ENCODE measurements around the gene CFAP92. TPM values are rescaled to one million over a fixed set of nuclear protein-coding genes. Genes with fewer than 3 reads are reported as not detected.

The CFAP92 gene
- total RNA-seq, 1 experiment from 2014 or later = 0.92 TPM

DNA sequence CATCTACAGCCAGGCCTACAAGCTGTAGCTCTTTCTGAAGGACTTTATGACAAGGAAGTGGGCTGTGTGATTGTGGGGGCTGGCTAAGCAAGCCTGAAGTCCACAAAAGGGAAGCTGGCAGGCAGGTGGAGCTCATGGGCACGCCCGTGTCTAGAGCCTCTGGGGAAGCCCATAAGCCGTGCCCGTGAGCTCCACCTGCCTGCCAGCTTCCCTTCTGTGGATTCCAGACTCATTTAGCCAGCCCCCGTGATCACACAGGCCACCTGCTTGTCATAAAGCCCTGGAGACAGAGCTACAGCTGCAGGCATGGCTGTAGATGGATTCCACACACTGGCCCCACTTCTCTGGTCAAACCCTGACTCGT, 22.5 kb upstream of the CFAP92 start:
- H3K4ac ChIP-seq (ENCODE audit: low read depth, low read length) = no peak overlapping the region
- no peak overlapping the region for H4K91ac ChIP-seq (ENCODE audit: insufficient read length, low read depth, low read length)
- no CpG with 5 or more reads among the region's 6 CpGs for WGBS (ENCODE audit: extremely low coverage, insufficient read length, low lambda C conversion rate)
- no peak overlapping the region for H3K14ac ChIP-seq (ENCODE audit: insufficient read depth, low read length)
- TF ChIP-seq, protein P1, sequence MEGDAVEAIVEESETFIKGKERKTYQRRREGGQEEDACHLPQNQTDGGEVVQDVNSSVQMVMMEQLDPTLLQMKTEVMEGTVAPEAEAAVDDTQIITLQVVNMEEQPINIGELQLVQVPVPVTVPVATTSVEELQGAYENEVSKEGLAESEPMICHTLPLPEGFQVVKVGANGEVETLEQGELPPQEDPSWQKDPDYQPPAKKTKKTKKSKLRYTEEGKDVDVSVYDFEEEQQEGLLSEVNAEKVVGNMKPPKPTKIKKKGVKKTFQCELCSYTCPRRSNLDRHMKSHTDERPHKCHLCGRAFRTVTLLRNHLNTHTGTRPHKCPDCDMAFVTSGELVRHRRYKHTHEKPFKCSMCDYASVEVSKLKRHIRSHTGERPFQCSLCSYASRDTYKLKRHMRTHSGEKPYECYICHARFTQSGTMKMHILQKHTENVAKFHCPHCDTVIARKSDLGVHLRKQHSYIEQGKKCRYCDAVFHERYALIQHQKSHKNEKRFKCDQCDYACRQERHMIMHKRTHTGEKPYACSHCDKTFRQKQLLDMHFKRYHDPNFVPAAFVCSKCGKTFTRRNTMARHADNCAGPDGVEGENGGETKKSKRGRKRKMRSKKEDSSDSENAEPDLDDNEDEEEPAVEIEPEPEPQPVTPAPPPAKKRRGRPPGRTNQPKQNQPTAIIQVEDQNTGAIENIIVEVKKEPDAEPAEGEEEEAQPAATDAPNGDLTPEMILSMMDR (conservative IDR thresholded peaks at IDR 0.05) = no peak
- no peak overlapping the region for H2AFZ ChIP-seq (ENCODE audit: low read length)
- H3K27me3 Mint-ChIP-seq (ENCODE audit: low read depth) = peaks cover 11% of the 10 kb centered on the region
- no peak overlapping the region for H3K27ac ChIP-seq (ENCODE audit: insufficient read length, low read depth, low read length)
- no peak overlapping the region for H2BK120ac ChIP-seq (ENCODE audit: low read depth, low read length, poor library complexity, severe bottlenecking)
- H2AK5ac ChIP-seq (ENCODE audit: insufficient read length, low read length) = no peak overlapping the region
- H2BK15ac ChIP-seq (ENCODE audit: low read depth, low read length) = no peak overlapping the region
- H3K23me2 ChIP-seq (ENCODE audit: insufficient read length, low read depth, low read length, poor library complexity, severe bottlenecking) = no peaks in the 10 kb centered on the region
- H3K56ac ChIP-seq (ENCODE audit: insufficient read length, low read depth, low read length) = no peak overlapping the region
- H3K4me1 ChIP-seq (ENCODE audit: insufficient read depth, low read length) = no peaks in the 10 kb centered on the region
- H3K79me1 ChIP-seq (ENCODE audit: insufficient read depth, low read depth, low read length, poor library complexity, severe bottlenecking) = no peaks in the 10 kb centered on the region
- no peaks in the 10 kb centered on the region for H4K20me1 ChIP-seq (ENCODE audit: control insufficient read depth, insufficient read depth, insufficient read length)
- H3K4me3 Mint-ChIP-seq = no peak overlapping the region
- H3K27me3 ChIP-seq (ENCODE audit: insufficient read depth, low read length) = no peaks in the 10 kb centered on the region
- no peak overlapping the region for H3T11ph ChIP-seq (ENCODE audit: low read length)
- DNase-seq = no peak
- no peak overlapping the region for H3K23ac ChIP-seq (ENCODE audit: insufficient read length, low read depth, low read length)
- no peaks in the 10 kb centered on the region for H3K9me3 Mint-ChIP-seq
- peaks cover 2 to 15% of the 10 kb centered on the region in 2 experiments for H3K4me1 Mint-ChIP-seq
- H3K36me3 Mint-ChIP-seq (ENCODE audit: insufficient read depth in 1 of 3, low read depth in 3 of 3) = no peaks in the 10 kb centered on the region
- H2BK20ac ChIP-seq (ENCODE audit: low read depth, low read length, poor library complexity, severe bottlenecking) = no peak overlapping the region
- no peaks in the 10 kb centered on the region for H3K79me2 ChIP-seq (ENCODE audit: insufficient read depth, low read length)
- no peaks in the 10 kb centered on the region for H3K9me3 ChIP-seq (ENCODE audit: control insufficient read depth, low read depth, low read length)
- H2BK12ac ChIP-seq (ENCODE audit: insufficient read length, low read depth, low read length) = no peak overlapping the region
- H3K9ac ChIP-seq (ENCODE audit: extremely low read depth, insufficient read length, low read length) = no peak overlapping the region
- no peak overlapping the region for H4K8ac ChIP-seq (replicated peaks; ENCODE audit: insufficient read length, low read depth, low read length)
- H2BK5ac ChIP-seq (ENCODE audit: insufficient read length, low read length) = no peak overlapping the region
- no peak overlapping the region for H4K5ac ChIP-seq (ENCODE audit: insufficient read length, low read depth, low read length)
- H3K18ac ChIP-seq (ENCODE audit: insufficient read length, low read depth, low read length) = no peak overlapping the region
- no peak overlapping the region for H3K27ac Mint-ChIP-seq
- no peak overlapping the region for H3K4me2 ChIP-seq (ENCODE audit: insufficient read depth, insufficient read length, low read length)
